HG03108 (cell line): ENCODE results near the gene HLF.
A peak's percentile ranks its signal among the peaks of the same experiment; 100 is the strongest.

Source experiments
- ATAC-seq: cut with Tn5 transposase; IDR thresholded peaks from one replicate; pipeline ENCODE4 v1.9.1; 2021; ENCODE audit warnings: moderate library complexity; ENCODE audit not compliant: unreplicated experiment

HLF gene

GRCh38 chr17:55288356-55289105 lies 23.8 kb downstream of the HLF start:
- no peak for ATAC-seq

DNA sequence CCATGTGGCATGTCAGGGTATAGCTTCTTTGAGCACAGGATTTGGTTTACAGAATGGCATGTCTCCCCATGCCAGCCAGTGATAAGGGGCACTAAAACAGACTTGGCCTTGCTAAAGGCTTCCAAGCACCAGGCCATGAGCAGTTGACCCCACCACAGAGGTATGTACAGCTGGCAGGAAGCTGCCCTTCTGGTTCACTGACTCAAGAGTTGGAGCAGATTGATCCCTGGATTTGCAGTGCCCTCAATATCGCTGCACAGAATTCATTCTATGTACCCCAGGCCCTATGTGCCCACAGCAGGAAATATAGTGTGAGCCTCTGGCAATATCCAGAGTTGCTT lies 24.3 kb downstream of the HLF start:
- no peak for ATAC-seq

DNA sequence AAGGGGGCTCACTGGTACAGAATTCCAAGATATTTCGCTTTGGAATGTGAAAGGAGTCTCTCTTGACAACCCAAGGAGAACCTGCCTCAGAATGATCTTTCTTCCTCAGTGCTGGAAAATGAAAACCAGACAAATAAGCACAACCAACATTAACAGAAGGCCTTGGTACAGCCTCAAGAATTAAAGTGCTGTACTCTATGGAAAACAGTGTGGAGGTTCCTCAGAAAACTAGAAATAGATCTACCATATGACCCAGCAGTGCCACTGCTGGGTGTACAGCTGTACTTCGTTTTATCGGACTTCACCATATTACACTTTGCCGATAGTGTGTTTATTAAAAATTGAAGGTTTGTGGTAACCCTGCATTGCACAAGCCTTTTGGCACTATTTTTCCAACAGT lies 25.2 kb downstream of the HLF start:
- ATAC-seq, result no peak

DNA sequence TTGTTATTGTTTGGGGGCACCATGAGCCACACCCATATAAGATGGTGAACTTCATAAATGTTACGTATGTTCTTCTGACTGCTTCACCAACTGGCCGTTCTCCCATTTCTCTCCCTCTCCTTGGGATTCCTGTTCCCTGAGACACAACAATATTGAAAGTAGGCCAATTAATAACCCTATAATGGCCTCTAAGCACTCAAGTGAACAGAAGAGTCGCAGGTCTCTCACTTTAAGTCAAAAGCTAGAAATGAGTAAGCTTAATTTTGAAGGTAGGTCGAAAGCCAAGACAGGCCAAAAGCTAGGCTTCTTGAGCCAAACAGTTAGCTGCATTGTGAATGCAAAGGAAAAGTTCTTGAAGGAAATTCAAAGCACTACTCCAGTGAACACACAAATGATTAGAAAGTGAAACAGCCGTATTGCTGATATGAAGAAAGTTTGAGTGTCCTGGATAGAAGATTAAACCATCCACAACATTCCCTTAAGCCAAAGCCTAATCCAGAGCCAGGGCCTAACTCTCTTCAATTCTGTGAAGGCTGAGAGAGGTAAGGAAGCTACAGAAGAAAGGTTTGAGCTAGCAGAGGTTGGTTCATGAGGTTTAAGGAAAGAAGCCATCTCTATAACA lies 25.8 kb downstream of the HLF start:
- no peak for ATAC-seq

- ATAC-seq, result no peak
These were observed 26.4 kb downstream of the HLF start for GRCh38 chr17:55291114-55291507.

GRCh38 chr17:55292094-55292493 lies 27.3 kb downstream of the HLF start:
- ATAC-seq, result no peak

DNA sequence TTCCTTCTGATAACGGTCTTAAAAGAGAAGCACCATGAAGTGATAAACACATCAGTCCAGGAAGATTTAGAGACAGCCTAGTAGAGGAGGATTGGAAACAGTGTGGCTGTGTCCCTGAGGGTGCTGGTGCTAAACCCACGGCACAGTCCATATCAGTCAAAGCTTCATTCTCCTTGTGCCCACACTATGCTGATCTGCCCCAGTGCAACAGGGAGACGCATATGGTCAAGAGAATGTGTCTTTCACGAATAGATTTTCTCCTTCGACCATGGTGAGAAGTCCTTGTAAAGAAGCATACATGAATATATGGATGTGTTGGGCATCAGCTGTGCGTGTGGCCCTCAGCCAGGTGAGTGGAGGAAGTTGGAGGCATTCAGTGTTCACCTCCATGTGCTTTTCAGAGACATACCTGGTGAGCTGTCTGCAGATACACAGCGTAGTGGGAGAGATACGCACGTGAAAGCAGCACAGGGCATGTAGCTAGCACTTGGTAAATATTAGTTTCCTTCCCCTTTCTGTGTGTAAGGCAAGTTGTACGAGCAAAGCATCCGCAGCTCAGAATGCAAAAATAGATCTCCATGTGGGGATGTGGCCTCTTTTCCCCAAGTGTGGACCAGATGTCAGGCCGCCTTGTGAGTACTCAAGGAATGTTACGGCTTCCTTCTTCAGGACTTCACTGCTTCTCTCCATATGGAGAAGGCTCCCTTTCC lies 29.4 kb downstream of the HLF start:
- ATAC-seq, result no peak

- peak; percentile 69 for ATAC-seq
These were observed 30.8 kb downstream of the HLF start for GRCh38 chr17:55295411-55296170.

DNA sequence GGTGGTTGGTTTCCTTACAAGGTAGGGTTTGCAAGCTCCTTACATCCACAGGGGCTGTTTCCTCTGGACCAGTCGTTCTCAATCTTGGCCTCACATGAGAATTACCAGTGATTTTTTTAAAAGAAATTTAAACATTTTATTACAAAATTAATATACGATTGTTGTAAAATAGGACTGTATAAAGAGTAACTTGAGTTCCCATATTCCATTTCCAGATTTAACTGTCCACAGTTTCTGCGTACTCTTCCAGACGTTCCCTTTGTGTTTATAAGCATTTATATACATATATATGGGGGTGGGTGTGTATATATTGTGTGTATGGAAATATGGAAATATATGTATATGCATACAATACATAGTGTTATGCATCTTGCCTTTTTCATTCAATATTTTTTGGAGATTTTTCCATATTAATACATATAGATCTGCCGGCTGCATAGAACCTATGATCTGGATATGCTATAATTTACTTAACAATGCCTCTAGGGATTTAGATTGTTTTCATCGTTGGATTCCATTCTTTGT lies 31.5 kb downstream of the HLF start:
- no peak for ATAC-seq

GRCh38 chr17:55296699-55297098 lies 31.9 kb downstream of the HLF start:
- no peak for ATAC-seq

- ATAC-seq, result no peak
These were observed 33.5 kb downstream of the HLF start for GRCh38 chr17:55298111-55298730.

GRCh38 chr17:55299162-55299838 lies 34.5 kb downstream of the HLF start:
- ATAC-seq, result no peak

GRCh38 chr17:55299890-55300289 lies 35.1 kb downstream of the HLF start:
- ATAC-seq, result no peak

DNA sequence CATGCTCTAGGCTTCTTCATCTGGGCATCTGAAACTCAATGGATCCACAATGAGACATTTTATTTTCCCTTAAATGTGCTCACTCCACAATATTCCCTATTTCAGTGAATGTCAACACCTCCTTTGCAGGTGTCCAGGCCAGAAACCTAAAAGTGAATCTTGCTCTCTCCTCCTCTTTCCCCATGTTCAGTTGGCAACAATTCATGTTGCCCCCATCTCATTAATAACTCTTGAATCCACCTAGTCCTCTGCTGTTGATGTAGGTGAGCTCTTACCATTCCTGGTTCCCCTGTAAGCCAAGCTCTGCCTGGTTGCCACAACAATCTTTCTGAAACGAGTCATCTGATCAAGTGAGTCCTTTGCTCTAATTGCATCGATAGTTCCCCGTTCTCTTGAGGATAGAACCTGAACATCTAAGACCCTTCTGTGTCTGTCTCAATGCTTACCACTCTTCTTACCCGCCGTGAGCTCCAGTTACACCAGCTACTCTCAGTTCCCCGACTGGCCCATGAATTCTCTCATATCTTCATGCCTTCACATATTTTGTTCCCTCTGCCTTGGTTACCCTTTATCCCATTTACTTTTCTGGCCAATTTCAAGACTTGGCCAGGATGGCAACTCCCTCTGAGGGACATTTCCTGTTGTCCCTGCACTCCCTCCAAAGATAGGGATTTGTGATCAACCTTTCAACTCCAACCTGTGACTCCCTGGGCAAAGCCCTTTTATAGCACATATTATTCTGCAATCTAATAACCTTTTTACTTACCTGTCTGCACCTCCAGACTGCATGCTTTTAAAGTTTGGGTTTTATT lies 35.9 kb downstream of the HLF start:
- no peak for ATAC-seq

GRCh38 chr17:55301521-55302406 lies 37.0 kb downstream of the HLF start:
- ATAC-seq, result no peak

GRCh38 chr17:55302407-55302787 lies 37.6 kb downstream of the HLF start:
- ATAC-seq, result no peak

- ATAC-seq, result no peak
These were observed 38.3 kb downstream of the HLF start for GRCh38 chr17:55303008-55303493.

DNA sequence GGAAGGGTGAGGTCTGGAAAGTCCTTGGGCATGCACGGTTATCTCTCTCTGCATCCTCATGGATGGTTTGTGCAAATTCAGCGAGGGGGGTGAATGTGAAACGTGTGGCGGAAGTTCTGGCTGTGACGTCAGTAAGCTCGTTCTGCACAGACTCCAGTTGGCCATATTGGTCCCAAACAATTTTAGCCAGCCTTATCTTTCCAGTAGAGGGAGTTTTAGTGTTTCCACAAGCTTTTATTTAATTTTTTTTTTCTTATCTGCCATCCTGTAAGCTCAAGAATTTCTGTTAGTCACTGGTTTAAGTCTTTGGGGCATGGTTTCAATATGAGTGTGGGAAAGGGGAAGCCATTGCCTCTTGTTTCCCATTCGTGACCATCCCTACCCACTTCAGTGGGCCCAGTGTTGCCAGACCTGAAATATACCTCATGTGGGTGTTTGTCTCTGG lies 39.0 kb downstream of the HLF start:
- ATAC-seq, result no peak
